Ishikawa (cell line): ENCODE data around the gene TTPAL.

Source experiments
- EGR1 ChIP-seq: IDR thresholded peaks from 2 replicates; pipeline ENCODE4 v1.6.1; 2012
- EP300 ChIP-seq: IDR thresholded peaks from 2 replicates; pipeline ENCODE4 v1.6.1; 2012; ENCODE audit warnings: borderline replicate concordance
- NFIC ChIP-seq: IDR thresholded peaks from 2 replicates; pipeline ENCODE4 v1.6.1; 2012
- RAD21 ChIP-seq: IDR thresholded peaks from 2 replicates; pipeline ENCODE4 v1.6.1; 2012; ENCODE audit warnings: low read depth
- TAF1 ChIP-seq: IDR thresholded peaks from 2 replicates; pipeline ENCODE4 v1.6.1; 2012; ENCODE audit warnings: low read depth, mild to moderate bottlenecking
- ZBTB7A ChIP-seq: IDR thresholded peaks from 2 replicates; pipeline ENCODE4 v1.6.1; 2012; ENCODE audit warnings: low read depth
- TF ChIP-seq, protein P1 (sequence below): IDR thresholded peaks from 2 replicates; pipeline ENCODE4 v1.6.1; 2012; ENCODE audit warnings: low read depth, mild to moderate bottlenecking

DNA sequence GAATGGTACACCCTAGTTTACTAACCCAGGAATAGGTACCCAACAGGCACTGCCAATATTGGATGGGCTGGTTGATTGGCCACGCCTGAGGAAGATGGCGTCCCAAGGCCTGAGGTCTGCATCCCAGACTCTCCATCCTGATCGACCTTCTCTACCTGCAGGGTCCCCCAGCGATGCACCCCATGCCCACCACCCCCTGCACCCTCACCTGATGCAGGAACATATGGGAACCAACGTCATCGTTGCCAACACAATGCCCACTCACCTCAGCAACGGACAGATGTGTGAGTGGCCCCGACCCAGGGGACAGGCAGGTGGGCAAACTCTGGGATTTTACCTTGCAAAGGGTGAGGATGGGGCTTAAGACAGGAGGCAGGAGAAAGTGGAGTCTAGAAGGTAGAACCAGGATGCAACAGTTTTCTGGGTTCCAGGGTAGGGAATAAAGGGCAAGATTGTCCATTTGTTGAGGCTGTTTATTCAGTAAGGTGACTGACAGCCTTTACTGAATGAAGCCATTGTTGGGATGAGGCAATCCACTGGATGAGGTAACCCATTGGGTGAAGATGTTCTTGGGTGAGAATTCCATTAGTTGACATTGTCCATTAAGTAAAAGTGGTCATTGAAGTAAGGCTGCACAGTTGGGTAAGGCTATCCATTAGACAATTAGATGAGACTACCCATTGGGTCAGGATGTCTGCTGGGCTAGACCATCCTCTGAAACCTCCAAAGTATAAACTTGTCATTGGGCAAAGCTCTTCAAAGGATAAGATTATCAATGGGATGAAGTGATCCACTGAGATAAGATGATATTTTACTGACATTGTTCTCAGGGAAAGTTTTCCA is 47.3 kb upstream of the TTPAL start:
- TF ChIP-seq TAF1, result no peak
- no peak for TF ChIP-seq EP300
- no peak for TF ChIP-seq NFIC
- no peak for TF ChIP-seq RAD21
- no peak for TF ChIP-seq ZBTB7A
- no peak for TF ChIP-seq EGR1
- TF ChIP-seq, protein P1, sequence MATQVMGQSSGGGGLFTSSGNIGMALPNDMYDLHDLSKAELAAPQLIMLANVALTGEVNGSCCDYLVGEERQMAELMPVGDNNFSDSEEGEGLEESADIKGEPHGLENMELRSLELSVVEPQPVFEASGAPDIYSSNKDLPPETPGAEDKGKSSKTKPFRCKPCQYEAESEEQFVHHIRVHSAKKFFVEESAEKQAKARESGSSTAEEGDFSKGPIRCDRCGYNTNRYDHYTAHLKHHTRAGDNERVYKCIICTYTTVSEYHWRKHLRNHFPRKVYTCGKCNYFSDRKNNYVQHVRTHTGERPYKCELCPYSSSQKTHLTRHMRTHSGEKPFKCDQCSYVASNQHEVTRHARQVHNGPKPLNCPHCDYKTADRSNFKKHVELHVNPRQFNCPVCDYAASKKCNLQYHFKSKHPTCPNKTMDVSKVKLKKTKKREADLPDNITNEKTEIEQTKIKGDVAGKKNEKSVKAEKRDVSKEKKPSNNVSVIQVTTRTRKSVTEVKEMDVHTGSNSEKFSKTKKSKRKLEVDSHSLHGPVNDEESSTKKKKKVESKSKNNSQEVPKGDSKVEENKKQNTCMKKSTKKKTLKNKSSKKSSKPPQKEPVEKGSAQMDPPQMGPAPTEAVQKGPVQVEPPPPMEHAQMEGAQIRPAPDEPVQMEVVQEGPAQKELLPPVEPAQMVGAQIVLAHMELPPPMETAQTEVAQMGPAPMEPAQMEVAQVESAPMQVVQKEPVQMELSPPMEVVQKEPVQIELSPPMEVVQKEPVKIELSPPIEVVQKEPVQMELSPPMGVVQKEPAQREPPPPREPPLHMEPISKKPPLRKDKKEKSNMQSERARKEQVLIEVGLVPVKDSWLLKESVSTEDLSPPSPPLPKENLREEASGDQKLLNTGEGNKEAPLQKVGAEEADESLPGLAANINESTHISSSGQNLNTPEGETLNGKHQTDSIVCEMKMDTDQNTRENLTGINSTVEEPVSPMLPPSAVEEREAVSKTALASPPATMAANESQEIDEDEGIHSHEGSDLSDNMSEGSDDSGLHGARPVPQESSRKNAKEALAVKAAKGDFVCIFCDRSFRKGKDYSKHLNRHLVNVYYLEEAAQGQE, result no peak
